D721Med (cell line): ENCODE measurements around the gene CTDP1.

ENCODE experiments used
- DNase-seq: peaks from one replicate; pipeline ENCODE4 v3.0.0; 2011; ENCODE audit warnings: low spot score; ENCODE audit not compliant: insufficient read length
- FAIRE-seq: peaks from 2 replicates; lab custom pipeline; 2011; peaks lifted over from hg19 to GRCh38; lab: Jason Lieb, UNC
- CTCF ChIP-seq: IDR thresholded peaks from 2 replicates; pipeline ENCODE4 v1.5.1; 2012; ENCODE audit warnings: mild to moderate bottlenecking, control low read depth; ENCODE audit not compliant: insufficient read depth; ENCODE audit errors: missing control alignments

The CTDP1 gene

GRCh38 chr18:79645291-79645983, 34.2 kb upstream of the CTDP1 start:
- FAIRE-seq (no peak), DNase-seq (no peak)
- no peak for TF ChIP-seq CTCF

- DNase-seq (no peak), FAIRE-seq (no peak)
- TF ChIP-seq CTCF = no peak
These were observed 32.3 kb upstream of the CTDP1 start for GRCh38 chr18:79647307-79647706.

GRCh38 chr18:79650959-79651358, 28.6 kb upstream of the CTDP1 start:
- TF ChIP-seq CTCF = no peak
- no peak for FAIRE-seq
- no peak for DNase-seq

- FAIRE-seq (no peak), DNase-seq (no peak)
- TF ChIP-seq CTCF = no peak
These were observed 22.1 kb upstream of the CTDP1 start for GRCh38 chr18:79657342-79657996.

GRCh38 chr18:79658366-79658765, 21.2 kb upstream of the CTDP1 start:
- DNase-seq (no peak), FAIRE-seq (no peak)
- TF ChIP-seq CTCF = no peak

GRCh38 chr18:79659733-79660132, 19.9 kb upstream of the CTDP1 start:
- no peak for DNase-seq
- no peak for FAIRE-seq
- TF ChIP-seq CTCF = no peak

- no peak for TF ChIP-seq CTCF
- no peak for DNase-seq
These were observed 17.6 kb upstream of the CTDP1 start for GRCh38 chr18:79662034-79662433.

More at GRCh38 chr18:79662034-79662433, 17.6 kb upstream of the CTDP1 start:
- FAIRE-seq = no peak
